Measurements from ENCODE around the gene GPC5.
"Not testable (repeated sequence)": the region's sequence is repeated elsewhere in the genome, so short reads cannot be mapped to it uniquely, and the experiment has no call there.

GPC5 gene

GRCh38 chr13:91774397-91774796 lies 376.0 kb downstream of the GPC5 start:
- no peak for DNase-seq (ENCODE audit: low spot score)

- no peak for DNase-seq (ENCODE audit: low spot score)
These were observed 378.3 kb downstream of the GPC5 start for GRCh38 chr13:91776611-91777193.

- DNase-seq (ENCODE audit: low spot score): no peak
These were observed 379.7 kb downstream of the GPC5 start for GRCh38 chr13:91778123-91778522.

- not testable (repeated sequence) for DNase-seq (ENCODE audit: low spot score)
These were observed 383.7 kb downstream of the GPC5 start for GRCh38 chr13:91781982-91782691.

- no peak for DNase-seq (ENCODE audit: low spot score)
These were observed 387.2 kb downstream of the GPC5 start for GRCh38 chr13:91785431-91786119.

- no peak for DNase-seq (ENCODE audit: low spot score)
These were observed 393.6 kb downstream of the GPC5 start for GRCh38 chr13:91792054-91792453.

- DNase-seq (ENCODE audit: low spot score): no peak
These were observed 399.1 kb downstream of the GPC5 start for GRCh38 chr13:91797567-91797966.

- DNase-seq (ENCODE audit: low spot score): not testable (repeated sequence)
These were observed 399.9 kb downstream of the GPC5 start for GRCh38 chr13:91798338-91798737.

GRCh38 chr13:91801772-91802171 lies 403.4 kb downstream of the GPC5 start:
- not testable (repeated sequence) for DNase-seq (ENCODE audit: low spot score)

GRCh38 chr13:91802957-91803356 lies 404.5 kb downstream of the GPC5 start:
- no peak for DNase-seq (ENCODE audit: low spot score)

- DNase-seq (ENCODE audit: low spot score): no peak
These were observed 406.3 kb downstream of the GPC5 start for GRCh38 chr13:91804724-91805123.

GRCh38 chr13:91805605-91806004 lies 407.2 kb downstream of the GPC5 start:
- DNase-seq (ENCODE audit: low spot score): no peak

- DNase-seq (ENCODE audit: low spot score): no peak
These were observed 410.7 kb downstream of the GPC5 start for GRCh38 chr13:91809161-91809560.

- no peak for DNase-seq (ENCODE audit: low spot score)
These were observed 414.8 kb downstream of the GPC5 start for GRCh38 chr13:91813253-91813652.

- no peak for DNase-seq (ENCODE audit: low spot score)
These were observed 417.9 kb downstream of the GPC5 start for GRCh38 chr13:91816263-91816807.

GRCh38 chr13:91817250-91817649 lies 418.8 kb downstream of the GPC5 start:
- no peak for DNase-seq (ENCODE audit: low spot score)

GRCh38 chr13:91824416-91824815 lies 426.0 kb downstream of the GPC5 start:
- DNase-seq (ENCODE audit: low spot score): no peak

- no peak for DNase-seq (ENCODE audit: low spot score)
These were observed 427.1 kb downstream of the GPC5 start for GRCh38 chr13:91825516-91825915.

GRCh38 chr13:91836553-91836952 lies 438.1 kb downstream of the GPC5 start:
- DNase-seq (ENCODE audit: low spot score): no peak

GRCh38 chr13:91845612-91846011 lies 447.2 kb downstream of the GPC5 start:
- DNase-seq (ENCODE audit: low spot score): no peak

- no peak for DNase-seq (ENCODE audit: low spot score)
These were observed 465.3 kb downstream of the GPC5 start for GRCh38 chr13:91863699-91864098.

GRCh38 chr13:91868351-91868750 lies 469.9 kb downstream of the GPC5 start:
- DNase-seq (ENCODE audit: low spot score): no peak

- DNase-seq (ENCODE audit: low spot score): no peak
These were observed 480.1 kb downstream of the GPC5 start for GRCh38 chr13:91878491-91878890.

All from left forelimb (tissue), 1 donor.